ENCODE measurements around the gene ARMC5.

ARMC5 gene

GRCh38 chr16:31491778-31492418 lies 32.6 kb downstream of the ARMC5 start:
- Histone ChIP-seq H3K4me3 (ENCODE audit: low read depth in 1 of 2, low read length in 2 of 2) (no peak overlapping the region), H3K79me2 (ENCODE audit: insufficient read depth, low read length) (no peaks in the 10 kb centered on the region), H4K20me1 (ENCODE audit: insufficient read depth, low read length) (no peaks in the 10 kb centered on the region; the same call in 1 of the 2 replicates), H2AFZ (ENCODE audit: low read depth, low read length) (no peak overlapping the region), H3K36me3 (ENCODE audit: insufficient read depth, low read length) (peaks cover 58% of the 10 kb centered on the region), H3K9ac (ENCODE audit: low read depth, low read length) (no peak overlapping the region), H3K4me2 (ENCODE audit: insufficient read depth, low read length) (no peak overlapping the region), H3K4me1 (ENCODE audit: insufficient read depth, low read length) (no peaks in the 10 kb centered on the region), H3K9me3 (ENCODE audit: insufficient read depth, low read length, severe bottlenecking) (no peaks in the 10 kb centered on the region), H3K27me3 (ENCODE audit: insufficient read depth, low read length, poor library complexity) (no peaks in the 10 kb centered on the region), H3K27ac (ENCODE audit: low read length) (no peak overlapping the region)
- TF ChIP-seq EZH2 (IDR thresholded peaks at IDR 0.05; ENCODE audit: borderline replicate concordance, low read depth, low read length, severe bottlenecking) = no peak
- no peak for TF ChIP-seq CTCF (IDR thresholded peaks at IDR 0.05; ENCODE audit: borderline replicate concordance, extremely low read depth, low read length, poor library complexity, severe bottlenecking)
- ATAC-seq (ENCODE audit: insufficient read depth, low read depth) (no peak), DNase-seq (no peak)

- TF ChIP-seq EZH2 (IDR thresholded peaks at IDR 0.05; ENCODE audit: borderline replicate concordance, low read depth, low read length, severe bottlenecking) = no peak
- no peak for TF ChIP-seq CTCF (IDR thresholded peaks at IDR 0.05; ENCODE audit: borderline replicate concordance, extremely low read depth, low read length, poor library complexity, severe bottlenecking)
- H3K27ac ChIP-seq (ENCODE audit: low read length) = no peak overlapping the region
- no peak overlapping the region for H2AFZ ChIP-seq (ENCODE audit: low read depth, low read length)
- no peak overlapping the region for H3K4me3 ChIP-seq (ENCODE audit: low read depth in 1 of 2, low read length in 2 of 2)
- H3K4me1 ChIP-seq (ENCODE audit: insufficient read depth, low read length) = no peaks in the 10 kb centered on the region
- DNase-seq (no peak), ATAC-seq (ENCODE audit: insufficient read depth, low read depth) (no peak)
- H3K4me2 ChIP-seq (ENCODE audit: insufficient read depth, low read length) = no peak overlapping the region
- H4K20me1 ChIP-seq (ENCODE audit: insufficient read depth, low read length) = no peaks in the 10 kb centered on the region
- H3K9me3 ChIP-seq (ENCODE audit: insufficient read depth, low read length, severe bottlenecking) = no peaks in the 10 kb centered on the region
- H3K9ac ChIP-seq (ENCODE audit: low read depth, low read length) = no peak overlapping the region
- H3K36me3 ChIP-seq (ENCODE audit: insufficient read depth, low read length) = peaks cover 72% of the 10 kb centered on the region
- H3K79me2 ChIP-seq (ENCODE audit: insufficient read depth, low read length) = no peaks in the 10 kb centered on the region
- no peaks in the 10 kb centered on the region for H3K27me3 ChIP-seq (ENCODE audit: insufficient read depth, low read length, poor library complexity)
Observed at GRCh38 chr16:31493506-31494125, 34.3 kb downstream of the ARMC5 start.

- ATAC-seq (ENCODE audit: insufficient read depth, low read depth) (no peak), DNase-seq (no peak)
- H3K79me2 ChIP-seq (ENCODE audit: insufficient read depth, low read length) = no peaks in the 10 kb centered on the region
- no peak overlapping the region for H3K27ac ChIP-seq (ENCODE audit: low read length)
- H3K9ac ChIP-seq (ENCODE audit: low read depth, low read length) = no peak overlapping the region
- TF ChIP-seq EZH2 (IDR thresholded peaks at IDR 0.05; ENCODE audit: borderline replicate concordance, low read depth, low read length, severe bottlenecking) (no peak), CTCF (IDR thresholded peaks at IDR 0.05; ENCODE audit: borderline replicate concordance, extremely low read depth, low read length, poor library complexity, severe bottlenecking) (no peak)
- no peaks in the 10 kb centered on the region for H3K9me3 ChIP-seq (ENCODE audit: insufficient read depth, low read length, severe bottlenecking)
- H3K4me1 ChIP-seq (ENCODE audit: insufficient read depth, low read length) = no peaks in the 10 kb centered on the region
- H3K27me3 ChIP-seq (ENCODE audit: insufficient read depth, low read length, poor library complexity) = no peaks in the 10 kb centered on the region
- H3K36me3 ChIP-seq (ENCODE audit: insufficient read depth, low read length) = peaks cover 72% of the 10 kb centered on the region
- H3K4me2 ChIP-seq (ENCODE audit: insufficient read depth, low read length) = no peak overlapping the region
- H2AFZ ChIP-seq (ENCODE audit: low read depth, low read length) = no peak overlapping the region
- H4K20me1 ChIP-seq (ENCODE audit: insufficient read depth, low read length) = no peaks in the 10 kb centered on the region
- H3K4me3 ChIP-seq (ENCODE audit: low read depth in 1 of 2, low read length in 2 of 2) = no peak overlapping the region
Observed at GRCh38 chr16:31496670-31497069, 37.4 kb downstream of the ARMC5 start.
